WERI-Rb-1 (cell line): ENCODE measurements around the gene FCF1.
A peak's percentile ranks its signal among the peaks of the same experiment; 100 is the strongest.

Source experiments
- DNase-seq: peaks from one replicate; pipeline ENCODE4 v3.0.0-alpha.2; 2020
- H3K27ac ChIP-seq: fragments of 250-450 bp; sonication (Bioruptor Pico); 2 replicates; pipeline ENCODE4 v1.5.1; 2020; ENCODE audit warnings: mild to moderate bottlenecking, moderate library complexity
- H3K27me3 ChIP-seq: fragments of 250-450 bp; sonication (Bioruptor Pico); 2 replicates; pipeline ENCODE4 v1.5.1; 2021; ENCODE audit warnings: mild to moderate bottlenecking, low read depth, moderate library complexity; ENCODE audit not compliant: insufficient read depth, severe bottlenecking
- H3K36me3 ChIP-seq: fragments of 250-450 bp; sonication (Bioruptor Pico); 2 replicates; pipeline ENCODE4 v1.5.1; 2020; ENCODE audit warnings: mild to moderate bottlenecking, moderate library complexity
- H3K4me3 ChIP-seq: 2 replicates; pipeline ENCODE4 v1.5.1; 2011; ENCODE audit warnings: low read depth, mild to moderate bottlenecking, control low read depth, low read length
- H3K9me3 ChIP-seq: fragments of 250-450 bp; sonication (Bioruptor Pico); 2 replicates; pipeline ENCODE4 v1.5.1; 2021; ENCODE audit warnings: mild to moderate bottlenecking, moderate library complexity; ENCODE audit not compliant: severe bottlenecking
- TF ChIP-seq, protein P1 (sequence below): IDR thresholded peaks from 2 replicates; pipeline ENCODE4 v1.5.1; 2011; ENCODE audit warnings: low read depth, mild to moderate bottlenecking, control low read depth, inconsistent platforms, low read length

Gene FCF1

DNA sequence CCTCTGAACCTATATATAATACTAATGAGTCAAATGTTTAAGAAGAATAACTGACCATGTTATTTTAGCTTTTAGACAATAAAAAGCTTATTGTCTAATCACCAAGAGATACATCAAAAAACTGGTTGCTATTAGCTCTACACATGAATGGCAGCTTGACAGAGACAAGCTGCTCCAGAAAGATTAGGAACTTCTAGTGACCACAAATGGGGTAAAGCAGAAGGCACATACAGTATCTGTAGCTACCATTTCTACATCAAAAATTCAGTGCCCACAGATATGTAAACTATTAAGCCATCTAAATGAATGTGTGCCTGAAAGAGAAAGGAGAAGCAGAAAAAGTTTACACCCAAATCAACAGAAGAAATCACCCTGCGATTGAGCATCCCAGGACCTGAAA lies 2.5 kb upstream of the FCF1 start:
- Histone ChIP-seq H3K27ac (no peak overlapping the region), H3K9me3 (no peaks in the 10 kb centered on the region), H3K27me3 (no peaks in the 10 kb centered on the region), H3K36me3 (no peaks in the 10 kb centered on the region; the same call in 1 of the 2 replicates), H3K4me3 (no peak overlapping the region)
- no peak for DNase-seq
- TF ChIP-seq, protein P1, sequence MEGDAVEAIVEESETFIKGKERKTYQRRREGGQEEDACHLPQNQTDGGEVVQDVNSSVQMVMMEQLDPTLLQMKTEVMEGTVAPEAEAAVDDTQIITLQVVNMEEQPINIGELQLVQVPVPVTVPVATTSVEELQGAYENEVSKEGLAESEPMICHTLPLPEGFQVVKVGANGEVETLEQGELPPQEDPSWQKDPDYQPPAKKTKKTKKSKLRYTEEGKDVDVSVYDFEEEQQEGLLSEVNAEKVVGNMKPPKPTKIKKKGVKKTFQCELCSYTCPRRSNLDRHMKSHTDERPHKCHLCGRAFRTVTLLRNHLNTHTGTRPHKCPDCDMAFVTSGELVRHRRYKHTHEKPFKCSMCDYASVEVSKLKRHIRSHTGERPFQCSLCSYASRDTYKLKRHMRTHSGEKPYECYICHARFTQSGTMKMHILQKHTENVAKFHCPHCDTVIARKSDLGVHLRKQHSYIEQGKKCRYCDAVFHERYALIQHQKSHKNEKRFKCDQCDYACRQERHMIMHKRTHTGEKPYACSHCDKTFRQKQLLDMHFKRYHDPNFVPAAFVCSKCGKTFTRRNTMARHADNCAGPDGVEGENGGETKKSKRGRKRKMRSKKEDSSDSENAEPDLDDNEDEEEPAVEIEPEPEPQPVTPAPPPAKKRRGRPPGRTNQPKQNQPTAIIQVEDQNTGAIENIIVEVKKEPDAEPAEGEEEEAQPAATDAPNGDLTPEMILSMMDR, result no peak

DNA sequence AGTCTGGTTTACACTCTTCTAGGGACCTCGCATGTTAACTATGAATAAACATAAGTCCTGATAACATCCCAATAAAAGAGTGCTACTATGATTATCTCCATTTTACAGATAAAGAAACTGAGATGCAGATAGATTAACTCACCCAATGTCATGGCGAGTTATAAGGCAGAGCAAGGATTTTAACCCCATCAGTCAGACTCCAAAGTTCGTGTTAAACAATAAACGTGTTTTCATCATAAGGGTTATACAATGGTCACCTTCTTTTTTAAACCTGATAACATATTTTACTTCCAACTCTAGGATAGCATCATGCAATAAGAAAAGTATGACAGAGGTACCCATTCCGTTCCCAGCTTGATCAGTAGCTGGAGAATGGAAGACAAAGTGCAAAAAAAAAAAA lies 1.3 kb upstream of the FCF1 start:
- TF ChIP-seq, protein P1, result no peak
- no peak for DNase-seq
- no peaks in the 10 kb centered on the region for H3K9me3 ChIP-seq
- no peaks in the 10 kb centered on the region for H3K27me3 ChIP-seq
- peaks cover 8% of the 10 kb centered on the region for H3K36me3 ChIP-seq
- no peak overlapping the region for H3K4me3 ChIP-seq
- H3K27ac ChIP-seq, result no peak overlapping the region

DNA sequence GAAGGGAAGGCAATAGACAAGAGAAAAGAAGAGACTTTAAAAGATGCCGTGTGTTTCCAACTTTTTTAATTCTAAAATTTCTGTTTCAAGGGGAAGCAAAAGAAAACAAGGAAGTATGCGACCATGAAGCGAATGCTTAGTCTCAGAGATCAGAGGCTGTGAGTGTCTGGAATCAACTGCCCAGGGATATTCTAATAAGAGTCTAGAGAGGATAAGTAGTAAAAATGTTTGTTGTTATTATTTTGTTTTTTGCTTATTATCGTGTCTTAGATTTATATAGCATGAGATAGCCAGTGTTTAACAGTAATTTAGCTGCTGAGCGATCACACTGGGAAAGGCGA lies 421 bp downstream of the FCF1 start:
- no peaks in the 10 kb centered on the region for H3K27me3 ChIP-seq
- H3K36me3 ChIP-seq, result peaks cover 15% of the 10 kb centered on the region
- TF ChIP-seq, protein P1, result no peak
- H3K9me3 ChIP-seq, result no peaks in the 10 kb centered on the region
- H3K4me3 ChIP-seq, result peak overlapping the region; percentile 88
- H3K27ac ChIP-seq, result peak overlapping the region; percentile 55
- DNase-seq, result no peak

DNA sequence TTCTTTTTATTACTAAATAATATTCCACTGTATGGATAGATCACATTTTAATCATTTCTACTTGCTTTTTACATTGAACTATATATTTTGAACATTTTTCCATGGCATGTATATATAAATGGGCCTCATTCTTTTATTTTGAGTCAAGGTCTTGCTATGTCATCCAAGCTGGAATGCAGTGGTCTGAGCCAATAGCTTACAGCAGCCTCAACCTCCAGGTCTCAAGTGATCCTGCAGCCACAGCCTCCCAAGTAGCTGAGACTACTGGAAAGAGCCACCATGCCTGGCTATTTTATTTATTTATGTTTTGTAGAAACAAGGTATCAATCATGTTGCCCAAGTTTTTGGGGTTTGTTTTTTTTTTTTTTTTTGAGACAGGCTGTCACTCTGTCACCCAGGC lies 7.6 kb downstream of the FCF1 start:
- no peak for DNase-seq
- H3K27ac ChIP-seq, result no peak overlapping the region
- peaks cover 32% of the 10 kb centered on the region for H3K36me3 ChIP-seq
- H3K27me3 ChIP-seq, result no peaks in the 10 kb centered on the region
- H3K9me3 ChIP-seq, result no peaks in the 10 kb centered on the region
- TF ChIP-seq, protein P1, result no peak
- H3K4me3 ChIP-seq, result no peak overlapping the region

DNA sequence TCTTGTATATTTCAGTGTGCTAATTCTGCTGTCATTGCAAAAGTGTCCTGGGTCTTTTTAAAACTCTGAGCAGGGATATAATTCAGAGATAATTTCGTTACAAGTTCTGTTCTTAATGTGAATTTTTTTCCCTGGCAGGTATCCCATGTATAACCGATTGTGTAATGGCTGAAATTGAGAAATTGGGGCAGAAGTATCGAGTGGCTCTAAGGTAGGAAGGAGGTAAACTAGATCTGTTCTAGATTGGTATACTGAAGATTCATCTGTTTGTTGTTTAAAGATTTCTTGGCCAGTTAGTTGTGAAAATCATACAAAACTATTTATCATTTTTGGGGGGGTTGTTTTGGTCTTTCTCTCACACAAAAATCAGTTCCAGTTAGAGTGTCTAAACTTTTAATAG lies 10.2 kb downstream of the FCF1 start:
- TF ChIP-seq, protein P1, result no peak
- peaks cover 17% of the 10 kb centered on the region for H3K36me3 ChIP-seq
- H3K27ac ChIP-seq, result no peak overlapping the region
- no peaks in the 10 kb centered on the region for H3K9me3 ChIP-seq
- DNase-seq, result no peak
- no peak overlapping the region for H3K4me3 ChIP-seq
- H3K27me3 ChIP-seq, result no peaks in the 10 kb centered on the region

DNA sequence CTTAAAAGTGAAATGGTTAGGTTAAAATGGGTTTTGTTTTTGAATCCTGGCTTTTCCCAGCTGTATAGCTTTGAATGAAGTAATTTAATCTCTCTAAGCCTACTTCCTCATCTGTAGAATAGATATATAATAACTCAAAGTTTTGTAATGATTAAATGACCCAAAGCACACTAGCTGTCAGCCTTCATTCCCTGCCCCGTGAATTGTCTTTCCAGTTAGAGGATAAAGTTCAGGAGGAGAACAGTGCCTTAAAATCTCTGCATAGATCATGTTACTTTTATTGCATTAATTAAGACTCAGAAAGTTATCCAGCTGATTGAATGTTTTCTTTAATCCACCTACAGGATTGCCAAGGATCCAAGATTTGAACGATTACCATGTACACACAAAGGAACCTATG lies 19.4 kb downstream of the FCF1 start:
- TF ChIP-seq, protein P1, result no peak
- H3K27me3 ChIP-seq, result no peaks in the 10 kb centered on the region
- peak overlapping the region; percentile 33; the same call in 1 of the 2 replicates for H3K27ac ChIP-seq
- H3K36me3 ChIP-seq, result peaks cover 18% of the 10 kb centered on the region
- no peak for DNase-seq
- no peak overlapping the region for H3K4me3 ChIP-seq
- H3K9me3 ChIP-seq, result no peaks in the 10 kb centered on the region
